Ascending aorta (tissue), 2 donors: ENCODE results near the gene H6PD. TPM values are rescaled to one million over a fixed set of nuclear protein-coding genes. Genes with fewer than 3 reads are reported as not detected.

Source experiments
- DNase-seq, 2 donors: peaks; one replicate each; pipeline ENCODE4 v3.0.0-alpha.2; 2019; ENCODE audit warnings: low spot score in 2 of 2
- H3K27ac ChIP-seq, 2 donors: fragments of 200-600 bp; sonication (generic); one replicate each; pipeline ENCODE4 v1.5.1; 2016 to 2017; ENCODE audit warnings: mild to moderate bottlenecking in 1 of 2
- H3K27me3 ChIP-seq: fragments of 200-600 bp; sonication (generic); one replicate; pipeline ENCODE4 v1.5.1; 2017
- H3K36me3 ChIP-seq, 2 donors: fragments of 200-600 bp; sonication (generic); one replicate each; pipeline ENCODE4 v1.5.1; 2016
- H3K4me1 ChIP-seq, 2 donors: fragments of 200-600 bp; sonication (generic); one replicate each; pipeline ENCODE4 v1.5.1; 2016 to 2017; ENCODE audit warnings: mild to moderate bottlenecking in 1 of 2
- H3K4me3 ChIP-seq, 2 donors: fragments of 200-600 bp; sonication (generic); one replicate each; pipeline ENCODE4 v1.5.1; 2016 to 2017; ENCODE audit warnings: mild to moderate bottlenecking in 1 of 2
- H3K9me3 ChIP-seq, 2 donors: fragments of 200-600 bp; sonication (generic); one replicate each; pipeline ENCODE4 v1.5.1; 2016
- CTCF ChIP-seq, 3 experiments: fragments of 200-600 bp in 2 of 3; fragments of 450-650 bp in 1 of 3; sonication (generic) in 2 of 3; IDR thresholded peaks; one replicate each; pipeline ENCODE4 v1.5.1; 2016 to 2019; ENCODE audit warnings: antibody characterized with exemption in 3 of 3, mild to moderate bottlenecking in 1 of 3, moderate library complexity in 1 of 3
- intact Hi-C: fragments of 100-400 bp; cut with DNase I; formaldehyde crosslinking; loops from one replicate; pipeline ENCODE4 v1.15.1; 2023
- total RNA-seq: library from RNA; depleted of rRNA; stranded (reverse); fragments of >200 nt; gene quantifications from one replicate; pipeline ENCODE4 v1.1.0, GENCODE V29; 2016

Gene H6PD
- total RNA-seq, 1 donor from 2014 or later, result 56.8 TPM

- no peak overlapping the region for H3K27ac ChIP-seq
- H3K9me3 ChIP-seq, result no peaks in the 10 kb centered on the region
- H3K27me3 ChIP-seq, result no peaks in the 10 kb centered on the region
- H3K4me1 ChIP-seq, result peaks cover 14% of the 10 kb centered on the region in 2 donors
- no peak for TF ChIP-seq CTCF (IDR thresholded peaks at IDR 0.05)
- no peaks in the 10 kb centered on the region for H3K36me3 ChIP-seq
- no peak for DNase-seq
- peak overlapping the region; percentile 48 to 64 for H3K4me3 ChIP-seq
- intact Hi-C loops, result loop anchor here (5.0 kb wide), 1 partner anchor 45 kb away; no protein-coding TSS in a partner anchor
These were observed 32.2 kb upstream of the H6PD start for GRCh38 chr1:9202240-9202870.

- Histone ChIP-seq H3K9me3 (no peaks in the 10 kb centered on the region), H3K27ac (no peak overlapping the region), H3K4me3 (no peak overlapping the region), H3K36me3 (no peaks in the 10 kb centered on the region), H3K4me1 (peaks cover 6 to 8% of the 10 kb centered on the region in 2 donors), H3K27me3 (no peaks in the 10 kb centered on the region)
- TF ChIP-seq CTCF (IDR thresholded peaks at IDR 0.05), result no peak
- DNase-seq, result no peak
- intact Hi-C loops, result loop anchor here (5.0 kb wide), 1 partner anchor 44 kb away; no protein-coding TSS in a partner anchor
These were observed 31.0 kb upstream of the H6PD start for GRCh38 chr1:9203511-9203982.

DNA sequence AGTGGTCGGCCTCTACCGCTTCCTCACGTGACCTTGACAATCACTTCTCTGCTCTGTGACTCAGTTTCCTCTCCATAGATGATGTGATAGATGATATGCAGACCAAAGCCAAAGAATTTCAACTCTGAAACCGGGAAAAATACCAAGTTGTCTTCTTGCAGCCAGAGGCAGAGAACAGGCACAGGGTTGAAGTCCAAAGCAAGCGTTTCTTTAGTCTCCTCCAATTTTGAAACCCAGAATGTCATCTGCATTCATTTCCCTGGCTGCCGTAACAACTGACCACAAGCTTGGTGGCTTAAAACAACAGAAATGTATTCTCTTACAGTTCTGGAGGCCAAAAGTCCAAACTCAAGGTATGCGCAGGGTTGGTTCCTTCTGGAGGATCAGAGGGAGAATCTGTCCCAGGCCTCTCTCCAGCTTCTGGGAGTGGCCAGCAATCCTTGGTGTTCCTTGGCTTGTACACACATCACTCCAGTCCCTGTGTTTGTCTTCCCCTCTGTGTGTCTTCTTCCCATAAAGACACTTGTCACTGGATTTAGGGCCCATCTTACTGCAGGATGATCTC, 30.3 kb upstream of the H6PD start:
- TF ChIP-seq CTCF (IDR thresholded peaks at IDR 0.05), result no peak
- Histone ChIP-seq H3K4me1 (peaks cover 5 to 8% of the 10 kb centered on the region in 2 donors), H3K4me3 (no peak overlapping the region), H3K27ac (no peak overlapping the region), H3K9me3 (no peaks in the 10 kb centered on the region), H3K27me3 (no peaks in the 10 kb centered on the region), H3K36me3 (no peaks in the 10 kb centered on the region)
- no peak for DNase-seq
- intact Hi-C loops, result loop anchor here (5.0 kb wide), 1 partner anchor 43 kb away; no protein-coding TSS in a partner anchor

- intact Hi-C loops, result no loop called here
- H3K4me3 ChIP-seq, result no peak overlapping the region
- H3K4me1 ChIP-seq, result peaks cover 4 to 5% of the 10 kb centered on the region in 2 donors
- TF ChIP-seq CTCF (IDR thresholded peaks at IDR 0.05), result no peak
- no peak overlapping the region for H3K27ac ChIP-seq
- no peaks in the 10 kb centered on the region for H3K9me3 ChIP-seq
- DNase-seq, result no peak
- H3K36me3 ChIP-seq, result no peaks in the 10 kb centered on the region
- H3K27me3 ChIP-seq, result no peaks in the 10 kb centered on the region
These were observed 27.5 kb upstream of the H6PD start for GRCh38 chr1:9207086-9207485.

DNA sequence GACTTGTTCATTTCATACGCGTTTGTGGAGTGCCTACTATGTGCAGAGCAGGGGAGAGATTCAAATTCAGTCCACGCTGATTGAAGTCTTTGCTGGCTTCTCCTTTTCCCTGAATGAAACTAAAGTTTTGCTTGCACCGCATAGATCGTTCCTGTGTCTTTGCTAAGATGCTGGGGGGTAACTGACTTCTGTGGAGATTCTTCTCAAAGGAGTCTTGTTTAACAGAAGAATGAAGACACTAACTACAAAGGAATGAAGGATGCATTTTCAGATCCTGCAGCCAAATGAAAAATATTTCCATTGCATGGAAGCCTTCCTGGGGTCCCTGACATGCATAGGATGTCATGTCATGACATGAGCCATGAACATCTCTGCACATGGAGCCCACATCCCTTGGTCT, 26.9 kb upstream of the H6PD start:
- no peak for TF ChIP-seq CTCF (IDR thresholded peaks at IDR 0.05)
- Histone ChIP-seq H3K4me3 (no peak overlapping the region), H3K36me3 (no peaks in the 10 kb centered on the region), H3K9me3 (no peaks in the 10 kb centered on the region), H3K4me1 (no peaks in the 10 kb centered on the region), H3K27ac (no peak overlapping the region), H3K27me3 (no peaks in the 10 kb centered on the region)
- intact Hi-C loops, result no loop called here
- DNase-seq, result no peak
